Measurements from ENCODE around the gene COL6A1. TPM values are rescaled to one million over a fixed set of nuclear protein-coding genes. Genes with fewer than 3 reads are reported as not detected.

COL6A1 gene
- polyA plus RNA-seq (2012; ENCODE audit: missing spikeins) = not detected

DNA sequence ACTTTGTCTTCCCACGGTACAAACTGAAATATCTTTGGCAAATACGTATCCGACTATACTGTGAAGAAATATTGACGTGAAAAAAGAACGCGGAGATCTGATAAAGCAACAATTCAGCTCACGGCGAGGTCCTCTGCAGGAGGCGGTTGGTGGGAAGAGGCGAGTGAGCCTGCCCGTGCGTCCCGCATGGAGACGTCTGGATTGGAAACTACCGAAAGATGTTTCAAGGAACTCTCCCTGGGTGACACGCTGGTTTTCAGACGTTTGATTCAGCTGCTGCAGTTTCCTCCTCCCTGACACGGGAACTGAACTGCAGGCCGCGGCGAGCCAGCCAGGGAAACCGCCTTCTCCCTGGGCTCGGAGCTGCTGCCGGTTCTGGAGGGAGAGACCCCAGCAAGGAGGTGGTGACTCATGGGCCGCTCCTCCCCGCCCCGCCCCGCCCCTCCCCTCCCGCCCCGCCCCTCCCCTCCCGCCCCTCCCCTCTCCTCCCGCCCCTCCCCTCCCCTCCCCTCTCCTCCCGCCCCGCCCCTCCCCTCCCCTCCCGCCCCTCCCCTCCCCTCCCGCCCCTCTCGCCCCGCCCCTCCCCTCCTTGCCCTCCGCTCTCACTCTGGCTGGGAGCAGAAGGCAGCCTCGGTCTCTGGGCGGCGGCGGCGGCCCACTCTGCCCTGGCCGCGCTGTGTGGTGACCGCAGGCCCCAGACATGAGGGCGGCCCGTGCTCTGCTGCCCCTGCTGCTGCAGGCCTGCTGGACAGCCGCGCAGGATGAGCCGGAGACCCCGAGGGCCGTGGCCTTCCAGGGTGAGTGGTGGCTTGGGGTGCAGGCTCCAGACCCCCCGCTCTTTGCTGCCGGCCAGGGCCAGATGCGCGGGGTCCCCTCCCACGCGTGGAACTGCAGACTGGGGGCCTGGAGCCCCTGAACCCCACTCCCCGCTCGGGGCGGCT, at the start of gene COL6A1:
Gene COL6A1, plus strand, starts transcription at position 620 of the 941 bp plus-strand sequence. Its CDS starts 81 bp downstream, at position 701.
- FAIRE-seq = no peak
- peak; percentile 37 for DNase-seq (ENCODE audit: insufficient read length)
- TF ChIP-seq TAF1 (IDR thresholded peaks at IDR 0.05; ENCODE audit: borderline replicate concordance, low read depth, low read length) (no peak), POLR2AphosphoS5 (IDR thresholded peaks at IDR 0.05; ENCODE audit: low read depth, low read length) (no peak), POLR2A (IDR thresholded peaks at IDR 0.05; ENCODE audit: low read depth, low read length) (no peak)

- TF ChIP-seq POLR2AphosphoS5 (IDR thresholded peaks at IDR 0.05; ENCODE audit: low read depth, low read length) (no peak), POLR2A (IDR thresholded peaks at IDR 0.05; ENCODE audit: low read depth, low read length) (no peak), TAF1 (IDR thresholded peaks at IDR 0.05; ENCODE audit: borderline replicate concordance, low read depth, low read length) (no peak)
- no peak for FAIRE-seq
- no peak for DNase-seq (ENCODE audit: insufficient read length)
These were observed 48.6 kb upstream of the COL6A1 start for GRCh38 chr21:45932922-45933502.

GRCh38 chr21:45934085-45934484, 47.5 kb upstream of the COL6A1 start:
- no peak for FAIRE-seq
- DNase-seq (ENCODE audit: insufficient read length) = no peak
- TF ChIP-seq TAF1 (IDR thresholded peaks at IDR 0.05; ENCODE audit: borderline replicate concordance, low read depth, low read length) (no peak), POLR2AphosphoS5 (IDR thresholded peaks at IDR 0.05; ENCODE audit: low read depth, low read length) (no peak), POLR2A (IDR thresholded peaks at IDR 0.05; ENCODE audit: low read depth, low read length) (no peak)

DNA sequence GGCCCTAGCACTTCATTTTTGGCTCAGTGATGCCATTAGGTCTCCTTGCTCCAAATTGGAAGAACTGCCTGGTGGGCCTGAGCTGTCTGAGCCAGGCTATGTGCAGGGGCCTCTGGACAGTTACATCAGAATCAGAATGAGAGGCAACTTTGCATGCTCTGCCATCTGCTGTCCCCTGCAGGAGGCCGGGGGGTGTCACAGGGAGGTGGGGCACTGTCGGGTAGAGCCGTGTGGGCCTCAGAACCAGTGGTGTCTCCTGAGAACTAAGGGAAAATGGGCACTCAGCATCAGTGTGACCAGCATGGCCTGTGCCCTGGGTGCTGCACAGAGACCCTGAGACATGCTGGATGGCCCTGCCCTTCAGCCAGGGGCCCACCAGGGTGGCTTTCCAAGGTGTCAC, 47.0 kb upstream of the COL6A1 start:
- TF ChIP-seq POLR2AphosphoS5 (IDR thresholded peaks at IDR 0.05; ENCODE audit: low read depth, low read length) (no peak), POLR2A (IDR thresholded peaks at IDR 0.05; ENCODE audit: low read depth, low read length) (no peak), TAF1 (IDR thresholded peaks at IDR 0.05; ENCODE audit: borderline replicate concordance, low read depth, low read length) (no peak)
- DNase-seq (ENCODE audit: insufficient read length) (no peak), FAIRE-seq (no peak)

GRCh38 chr21:45935628-45936027, 45.9 kb upstream of the COL6A1 start:
- FAIRE-seq = no peak
- no peak for DNase-seq (ENCODE audit: insufficient read length)

GRCh38 chr21:45937721-45938452, 43.7 kb upstream of the COL6A1 start:
- no peak for DNase-seq (ENCODE audit: insufficient read length)
- FAIRE-seq = no peak
- TF ChIP-seq POLR2A (IDR thresholded peaks at IDR 0.05; ENCODE audit: low read depth, low read length) (no peak), TAF1 (IDR thresholded peaks at IDR 0.05; ENCODE audit: borderline replicate concordance, low read depth, low read length) (no peak), POLR2AphosphoS5 (IDR thresholded peaks at IDR 0.05; ENCODE audit: low read depth, low read length) (no peak)

More at GRCh38 chr21:45935628-45936027, 45.9 kb upstream of the COL6A1 start:
- TF ChIP-seq TAF1 (IDR thresholded peaks at IDR 0.05; ENCODE audit: borderline replicate concordance, low read depth, low read length) (no peak), POLR2A (IDR thresholded peaks at IDR 0.05; ENCODE audit: low read depth, low read length) (no peak), POLR2AphosphoS5 (IDR thresholded peaks at IDR 0.05; ENCODE audit: low read depth, low read length) (no peak)

DNA sequence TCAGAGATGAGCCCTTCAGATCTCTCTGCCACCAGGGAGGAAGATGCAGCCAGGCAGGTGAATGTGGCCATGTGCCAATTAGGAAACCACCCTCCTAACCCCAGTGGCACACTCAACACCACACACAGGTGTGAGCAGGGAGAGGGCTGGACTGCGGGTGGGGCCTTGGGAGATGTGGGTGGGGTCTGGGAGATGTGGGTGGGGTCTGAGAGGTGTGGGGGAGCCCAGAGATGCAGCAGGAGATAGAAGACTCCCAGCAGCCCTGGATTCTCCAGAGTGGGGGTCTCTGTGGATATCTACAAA, 43.2 kb upstream of the COL6A1 start:
- TF ChIP-seq POLR2AphosphoS5 (IDR thresholded peaks at IDR 0.05; ENCODE audit: low read depth, low read length) (no peak), TAF1 (IDR thresholded peaks at IDR 0.05; ENCODE audit: borderline replicate concordance, low read depth, low read length) (no peak), POLR2A (IDR thresholded peaks at IDR 0.05; ENCODE audit: low read depth, low read length) (no peak)
- FAIRE-seq = no peak
- DNase-seq (ENCODE audit: insufficient read length) = no peak

- FAIRE-seq = no peak
- TF ChIP-seq POLR2A (IDR thresholded peaks at IDR 0.05; ENCODE audit: low read depth, low read length) (no peak), TAF1 (IDR thresholded peaks at IDR 0.05; ENCODE audit: borderline replicate concordance, low read depth, low read length) (no peak), POLR2AphosphoS5 (IDR thresholded peaks at IDR 0.05; ENCODE audit: low read depth, low read length) (no peak)
- DNase-seq (ENCODE audit: insufficient read length) = no peak
These were observed 42.6 kb upstream of the COL6A1 start for GRCh38 chr21:45938811-45939520.

DNA sequence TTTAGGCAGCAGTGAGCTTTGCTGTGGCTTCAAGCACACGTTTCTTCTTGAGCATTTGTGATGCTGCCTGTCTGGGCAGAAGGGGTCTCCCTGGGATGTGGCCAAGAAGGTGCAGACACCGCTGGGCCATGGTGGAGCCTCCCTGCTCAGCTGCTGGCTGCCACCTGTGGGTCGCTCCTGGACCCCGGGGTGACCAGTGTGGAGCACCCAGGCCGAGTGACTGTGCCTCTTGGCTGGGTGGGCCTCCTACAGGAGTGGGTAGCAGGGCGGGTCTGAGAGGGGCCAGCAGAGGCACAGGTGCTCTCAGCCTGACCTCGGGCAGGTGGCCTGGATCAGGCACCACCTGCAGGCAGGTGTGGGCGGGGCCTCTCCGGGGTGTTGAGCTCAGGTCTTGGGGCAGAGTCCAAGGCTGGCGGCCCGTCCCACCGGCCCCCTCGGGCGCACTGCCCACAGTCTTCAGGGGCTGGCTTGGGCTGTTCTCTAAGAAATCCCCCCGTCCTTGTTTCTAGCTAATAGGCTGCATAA, 42.0 kb upstream of the COL6A1 start:
- no peak for FAIRE-seq
- TF ChIP-seq POLR2AphosphoS5 (IDR thresholded peaks at IDR 0.05; ENCODE audit: low read depth, low read length) = no peak
- no peak for TF ChIP-seq TAF1 (IDR thresholded peaks at IDR 0.05; ENCODE audit: borderline replicate concordance, low read depth, low read length)
- no peak for TF ChIP-seq POLR2A (IDR thresholded peaks at IDR 0.05; ENCODE audit: low read depth, low read length)
- DNase-seq (ENCODE audit: insufficient read length) = no peak

- DNase-seq (ENCODE audit: insufficient read length) (no peak), FAIRE-seq (no peak)
- no peak for TF ChIP-seq POLR2A (IDR thresholded peaks at IDR 0.05; ENCODE audit: low read depth, low read length)
- TF ChIP-seq TAF1 (IDR thresholded peaks at IDR 0.05; ENCODE audit: borderline replicate concordance, low read depth, low read length) = no peak
- no peak for TF ChIP-seq POLR2AphosphoS5 (IDR thresholded peaks at IDR 0.05; ENCODE audit: low read depth, low read length)
These were observed 41.5 kb upstream of the COL6A1 start for GRCh38 chr21:45940091-45940490.
